Heart left ventricle (tissue), 16 donors: Measurements from ENCODE around the gene VENTX. TPM values are rescaled to one million over a fixed set of nuclear protein-coding genes. Genes with fewer than 3 reads are reported as not detected.

Experiments used
- ATAC-seq, 4 donors: fragments of 200-7000 bp; cut with Tn5 transposase; one replicate each; pipeline ENCODE4 v1.9.1; 2020 to 2022; ENCODE audit warnings: moderate library complexity in 4 of 4, mild to moderate bottlenecking in 3 of 4, moderate number of reproducible peaks in 1 of 4
- DNase-seq, 5 donors: peaks; one replicate each; pipeline ENCODE4 v3.0.0-alpha.2; 2020
- H3K27ac ChIP-seq, 12 donors: fragments of 200-600 bp; sonication (generic) in 4 of 12; one replicate each; pipeline versions ENCODE4 v1.5.0 to v1.8.0; 2016 to 2022; ENCODE audit warnings: mild to moderate bottlenecking in 2 of 12
- H3K27me3 ChIP-seq, 9 donors: fragments of 200-600 bp; sonication (generic) in 2 of 9; one replicate each; pipeline versions ENCODE4 v1.5.1 to v1.8.0; 2016 to 2022; ENCODE audit warnings: mild to moderate bottlenecking in 3 of 9
- H3K36me3 ChIP-seq, 9 donors: fragments of 200-600 bp; sonication (generic) in 2 of 9; one replicate each; pipeline versions ENCODE4 v1.5.0 to v1.8.0; 2018 to 2022; ENCODE audit warnings: mild to moderate bottlenecking in 2 of 9
- H3K4me1 ChIP-seq, 12 donors: fragments of 200-600 bp; sonication (generic) in 4 of 12; one replicate each; pipeline versions ENCODE4 v1.5.0 to v1.8.0; 2016 to 2022; ENCODE audit warnings: mild to moderate bottlenecking in 3 of 12
- H3K4me3 ChIP-seq, 12 donors: fragments of 200-600 bp; sonication (generic) in 4 of 12; one replicate each; pipeline versions ENCODE4 v1.5.0 to v1.8.0; 2017 to 2022; ENCODE audit warnings: mild to moderate bottlenecking in 9 of 12, moderate library complexity in 4 of 12
- H3K9me3 ChIP-seq, 12 donors: fragments of 200-600 bp; sonication (generic) in 4 of 12; one replicate each; pipeline versions ENCODE4 v1.5.0 to v1.8.0; 2016 to 2022; ENCODE audit warnings: mild to moderate bottlenecking in 1 of 12
- CTCF ChIP-seq, 12 donors: fragments of 200-600 bp; sonication (generic) in 4 of 12; IDR thresholded peaks; one replicate each; pipeline versions ENCODE4 v1.5.0 to v1.8.0; 2018 to 2022; ENCODE audit warnings: antibody characterized with exemption in 12 of 12, mild to moderate bottlenecking in 5 of 12
- POLR2A ChIP-seq, 2 donors: fragments of 450-650 bp; IDR thresholded peaks; one replicate each; pipeline ENCODE4 v1.6.1; 2017; ENCODE audit warnings: antibody characterized with exemption in 2 of 2, mild to moderate bottlenecking in 2 of 2, moderate library complexity in 2 of 2
- WGBS, 4 donors: extraction: QIAGEN DNeasy Blood & Tissue Kit in 2 of 4; methylation state at CpG; one replicate each; pipeline versions ENCODE4 v1.1.5 to v1.1.7; 2013 to 2018; 5-methylcytosine and 5-hydroxymethylcytosine counted together
- intact Hi-C, 10 donors: fragments of 100-400 bp; cut with DNase I; formaldehyde crosslinking; loops; one replicate each; pipeline versions ENCODE4 v1.11.1 to v1.14.2; 2022
- microRNA counts, 2 donors: library from miRNA; unstranded; fragments of <30 nt; microRNA quantifications; one replicate each; lab custom pipeline; 2016
- microRNA-seq, 4 donors: library from miRNA; unstranded; fragments of <30 nt; microRNA quantifications; one replicate each; pipeline versions ENCODE4 to v1.2.0, GENCODE V29; 2017 to 2020
- polyA plus RNA-seq, 2 donors: library from polyadenylated mRNA; stranded (reverse); fragments of 200-250 nt; gene quantifications; one replicate each; pipeline ENCODE4 v1.2.3, GENCODE V29; 2013
- total RNA-seq, 9 donors: library from RNA; depleted of rRNA in 2 of 9; stranded (reverse); fragments of >200 nt in 2 of 9; fragmentation: NEBNext Ultra II Directional in 3 of 9; extraction: Animal tissue kit (Norgen Biotek cat#: 25700) in 3 of 9; gene quantifications; one replicate each; pipeline versions ENCODE4 v1.1.0 to v1.2.4, GENCODE V29; 2016 to 2023
- donor health status: ischemic (EF 13 %, LVEDD 7.1; RV severe dilation, severe dysfunction).
- donor health status: healthy with polysubstance abuse.
- donor health status: DM: no; HTN: yes; CAD: no.
- donor health status: DM: no; HTN: no; CAD: no.
- donor health status: ischemic (EF 25% LVEDD 6.9; RV normal size, moderate dysfunction).
- donor health status: ischemic (EF 25% LVEDD 5.7; RV mildly dilated, moderate dysfunction).
- donor health status: healthy.
- donor health status: DM: yes; HTN: yes; CAD: no.
- donor health status: ischemic (EF 35%, LVEDD 5.7; RV mildly dilated, moderate dysfunction).
- donor health status: nonischemic (EF 11% LVEDD 7.7; RV severe dilation, severe dysfunction).
- donor health status: DM: yes; HTN: yes; CAD: no.
- donor health status: PGD.
- donor health status: ischemic (EF 29% LVEDD 5.4; RV normal size, mild dysfunction).
- donor health status: nonischemic (EF 23%, LVEDD 6.1; RV moderate dilation, normal function).

VENTX gene
- total and polyA plus RNA-seq, 11 donors = 0.29 to 2.3 (median 0.58) TPM

- TF ChIP-seq CTCF (IDR thresholded peaks at IDR 0.05) (no peak), POLR2A (IDR thresholded peaks at IDR 0.05) (no peak)
- H3K27ac ChIP-seq = no peak overlapping the region
- peaks cover under 1 to 88% (median 86%) of the 10 kb centered on the region in 9 donors for H3K36me3 ChIP-seq
- DNase-seq (no peak), ATAC-seq (no peak)
- H3K27me3 ChIP-seq = no peaks in the 10 kb centered on the region
- intact Hi-C loops = no loop called here
- no peaks in the 10 kb centered on the region for H3K9me3 ChIP-seq
- 93 to 95% (median 94%) methylated on average over 24 of the region's 24 CpGs for WGBS, 4 donors
- peaks cover 0 to 20% (median 0%) of the 10 kb centered on the region in 12 donors for H3K4me1 ChIP-seq
- no peak overlapping the region for H3K4me3 ChIP-seq
Measured at GRCh38 chr10:133289761-133290160, 52.1 kb downstream of the VENTX start.

MicroRNAs within 50 kb of the gene (microRNA counts, 767-probe panel; counts per million panel counts)
- microRNA hsa-miR-202-3p (lab: Ali Mortazavi, UCI) = 0 to 71.6 counts per million in 2 donors

Small RNA genes lying within 50 kb of the gene (microRNA-seq; reads per million reads assigned to microRNA genes)
- gene MIR202 = 0 to 4.6 (median 0.59) reads per million in 4 donors

Other genes with a start within 250 kb of the VENTX start
- gene ADGRA1, start 149.9 kb upstream of the VENTX start, total RNA-seq = under 1 TPM in 2 of 9 donors, not detected in 7; 0.13 to 0.19 TPM
- under 1 TPM in 1 of 2 donors, not detected in 1; 0.03 TPM for gene ADGRA1, start 149.9 kb upstream of the VENTX start, polyA plus RNA-seq
- gene KNDC1, start 77.6 kb upstream of the VENTX start, total RNA-seq = 1 to 10 TPM in 1 of 9 donors, under 1 TPM in 6, not detected in 2; 0.05 to 2.9 (median 0.13) TPM
- gene KNDC1, start 77.6 kb upstream of the VENTX start, polyA plus RNA-seq = under 1 TPM in 1 of 2 donors, not detected in 1; 0.04 TPM
- not detected for gene UTF1, start 7.6 kb upstream of the VENTX start, total RNA-seq
- gene UTF1, start 7.6 kb upstream of the VENTX start, polyA plus RNA-seq = not detected
- gene ADAM8, start 39.0 kb downstream of the VENTX start, total RNA-seq = 10 to 100 TPM in 1 of 9 donors, 1 to 10 TPM in 8; 1.2 to 10.3 (median 2.6) TPM
- gene ADAM8, start 39.0 kb downstream of the VENTX start, polyA plus RNA-seq = 1 to 10 TPM in 1 of 2 donors, under 1 TPM in 1; 0.50 to 1.2 TPM
- gene TUBGCP2, start 71.0 kb downstream of the VENTX start, total RNA-seq = 10 to 100 TPM; 33.5 to 49.5 (median 40.1) TPM
- 10 to 100 TPM; 34.5 to 36.0 TPM for gene TUBGCP2, start 71.0 kb downstream of the VENTX start, polyA plus RNA-seq
- 10 to 100 TPM; 34.5 to 53.3 (median 40.5) TPM for gene ZNF511, start 71.1 kb downstream of the VENTX start, total RNA-seq
- 10 to 100 TPM; 44.5 to 80.4 TPM for gene ZNF511, start 71.1 kb downstream of the VENTX start, polyA plus RNA-seq
- gene CALY, start 99.0 kb downstream of the VENTX start, total RNA-seq = 1 to 10 TPM in 1 of 9 donors, not detected in 8; 1.7 TPM
- gene CALY, start 99.0 kb downstream of the VENTX start, polyA plus RNA-seq = not detected
- gene PRAP1, start 109.5 kb downstream of the VENTX start, total RNA-seq = not detected
- not detected for gene PRAP1, start 109.5 kb downstream of the VENTX start, polyA plus RNA-seq
- 10 to 100 TPM in 2 of 9 donors, 1 to 10 TPM in 7; 4.3 to 24.1 (median 8.0) TPM for gene FUOM, start 120.2 kb downstream of the VENTX start, total RNA-seq
- gene FUOM, start 120.2 kb downstream of the VENTX start, polyA plus RNA-seq = 10 to 100 TPM in 1 of 2 donors, 1 to 10 TPM in 1; 8.6 to 16.0 TPM
- 100 to 1,000 TPM; 148 to 303 (median 201) TPM for gene ECHS1, start 135.5 kb downstream of the VENTX start, total RNA-seq
- 100 to 1,000 TPM; 132 to 217 TPM for gene ECHS1, start 135.5 kb downstream of the VENTX start, polyA plus RNA-seq
- 1 to 10 TPM; 2.1 to 7.3 (median 3.4) TPM for gene PAOX, start 141.4 kb downstream of the VENTX start, total RNA-seq
- 1 to 10 TPM; 2.9 to 4.7 TPM for gene PAOX, start 141.4 kb downstream of the VENTX start, polyA plus RNA-seq
- 10 to 100 TPM; 11.6 to 29.5 (median 18.1) TPM for gene MTG1, start 156.3 kb downstream of the VENTX start, total RNA-seq
- gene MTG1, start 156.3 kb downstream of the VENTX start, polyA plus RNA-seq = 10 to 100 TPM; 24.8 to 34.2 TPM
- gene SPRN, start 186.8 kb downstream of the VENTX start, total RNA-seq = under 1 TPM in 3 of 9 donors, not detected in 6; 0.11 to 0.25 (median 0.13) TPM
- gene SPRN, start 186.8 kb downstream of the VENTX start, polyA plus RNA-seq = under 1 TPM; 0.04 to 0.11 TPM
- gene SCART1, start 216.1 kb downstream of the VENTX start, total RNA-seq = 1 to 10 TPM in 1 of 9 donors, under 1 TPM in 8; 0.08 to 1.3 (median 0.34) TPM
- gene SCART1, start 216.1 kb downstream of the VENTX start, polyA plus RNA-seq = under 1 TPM; 0.18 to 0.46 TPM